ENCODE results near the gene GPR107.

- TF ChIP-seq CTCF (IDR thresholded peaks at IDR 0.05) (no peak), POLR2A (IDR thresholded peaks at IDR 0.05) (no peak)
Measured at GRCh38 chr9:130158001-130158400, 104.3 kb downstream of the GPR107 start.

Data from esophagus squamous epithelium (tissue), 4 donors.